HepG2 (cell line): Measurements from ENCODE around the gene SBNO1. TPM values are rescaled to one million over a fixed set of nuclear protein-coding genes. Genes with fewer than 3 reads are reported as not detected.

Source experiments
- CHD4 ChIP-seq: fragments of 200-600 bp; sonication (generic); IDR thresholded peaks from 2 replicates; pipeline ENCODE4 v1.7.0; 2017; ENCODE audit warnings: mild to moderate bottlenecking, low read length, borderline replicate concordance
- ISX ChIP-seq: sonication (generic); formaldehyde crosslinking; conservative IDR thresholded peaks from 2 replicates; pipeline ENCODE4 v1.5.0; 2020; ENCODE audit warnings: missing genetic modification reagents
- KDM4B ChIP-seq: sonication (generic); formaldehyde crosslinking; IDR thresholded peaks from 2 replicates; pipeline ENCODE4 v1.4.0; 2020; ENCODE audit warnings: missing genetic modification reagents
- MAFF ChIP-seq: IDR thresholded peaks from 2 replicates; pipeline ENCODE4 v1.6.1; 2011; ENCODE audit warnings: low read depth, low read length, improper control_type of control experiment
- MIER3 ChIP-seq: IDR thresholded peaks from 2 replicates; pipeline ENCODE4 v1.6.1; 2016; ENCODE audit warnings: missing compliant biosample characterization, borderline replicate concordance
- NCOR1 ChIP-seq: fragments of 200-600 bp; sonication (generic); IDR thresholded peaks from 2 replicates; pipeline ENCODE4 v1.7.0; 2017; ENCODE audit warnings: antibody characterized with exemption, low read length, borderline replicate concordance
- NONO ChIP-seq, 2 experiments: fragments of 450-650 bp in 1 of 2; sonication (generic) in 1 of 2; formaldehyde crosslinking in 1 of 2; IDR thresholded peaks in 1 of 2; conservative IDR thresholded peaks in 1 of 2; 2 replicates each; pipeline versions ENCODE4 v1.6.1 to v1.8.0; 2017 to 2022; ENCODE audit warnings: mild to moderate bottlenecking in 1 of 2, missing genetic modification reagents in 1 of 2, moderate library complexity in 1 of 2
- SKI ChIP-seq: fragments of 450-650 bp; IDR thresholded peaks from one replicate; pipeline ENCODE4 v1.6.1; 2018; ENCODE audit warnings: mild to moderate bottlenecking; ENCODE audit not compliant: partially characterized antibody
- ZNF224 ChIP-seq: sonication (generic); formaldehyde crosslinking; IDR thresholded peaks from 2 replicates; pipeline ENCODE4 v1.5.0; 2020; ENCODE audit warnings: mild to moderate bottlenecking, missing genetic modification reagents
- ZNF253 ChIP-seq: sonication (generic); formaldehyde crosslinking; IDR thresholded peaks from 2 replicates; pipeline ENCODE4 v1.8.0; 2022; ENCODE audit warnings: mild to moderate bottlenecking, missing genetic modification reagents, borderline replicate concordance
- ZNF296 ChIP-seq: sonication (generic); formaldehyde crosslinking; conservative IDR thresholded peaks from 2 replicates; pipeline ENCODE4 v1.5.0; 2020; ENCODE audit warnings: mild to moderate bottlenecking, missing genetic modification reagents
- ZNF703 ChIP-seq: sonication (generic); formaldehyde crosslinking; IDR thresholded peaks from 2 replicates; pipeline ENCODE4 v1.5.1; 2020; ENCODE audit warnings: missing genetic modification reagents, mild to moderate bottlenecking, moderate library complexity, borderline replicate concordance
- ZNF773 ChIP-seq: sonication (generic); formaldehyde crosslinking; IDR thresholded peaks from 2 replicates; pipeline ENCODE4 v1.4.0; 2020; ENCODE audit warnings: missing genetic modification reagents, borderline replicate concordance
- polyA plus RNA-seq, 8 experiments: library from polyadenylated mRNA; depleted of rRNA in 3 of 8; stranded (reverse) in 7 of 8; unstranded in 1 of 8; fragments of >200 nt; fragmentation: Illumina TruSeq in 4 of 8; extraction: Trizol in 4 of 8; gene quantifications; 2 replicates each; pipeline versions ENCODE4 v1.2.1 to v1.2.3, GENCODE V29; 2011 to 2016; ENCODE audit warnings: low read depth in 4 of 8, missing spikeins in 1 of 8, mixed read lengths in 1 of 8; ENCODE audit not compliant: insufficient read depth in 1 of 8
- total RNA-seq, 5 experiments: library from RNA; depleted of rRNA; stranded (reverse); fragments of >200 nt; fragmentation: Illumina TruSeq; extraction: Trizol; gene quantifications; 2 replicates each; pipeline ENCODE4 v1.2.3, GENCODE V29; 2016; ENCODE audit warnings: low read depth in 1 of 5
- TF ChIP-seq, protein P1 (sequence below): sonication (generic); formaldehyde crosslinking; IDR thresholded peaks from 2 replicates; pipeline ENCODE4 v1.8.1; 2023; ENCODE audit warnings: mild to moderate bottlenecking, moderate library complexity, missing genetic modification reagents
- TF ChIP-seq, protein P2 (sequence below): IDR thresholded peaks from 2 replicates; pipeline ENCODE4 v1.6.1; 2012; ENCODE audit warnings: low read depth, low read length, improper control_type of control experiment
- TF ChIP-seq, protein P3 (sequence below): sonication (generic); formaldehyde crosslinking; IDR thresholded peaks from 2 replicates; pipeline ENCODE4 v1.5.0; 2020; ENCODE audit warnings: mild to moderate bottlenecking, missing genetic modification reagents, borderline replicate concordance
- TF ChIP-seq, protein P4 (sequence below): sonication (generic); formaldehyde crosslinking; IDR thresholded peaks from 2 replicates; pipeline ENCODE4 v1.4.0; 2020; ENCODE audit warnings: mild to moderate bottlenecking, missing genetic modification reagents

Gene SBNO1
- total and polyA plus RNA-seq, 2 of the 13 experiments (the other 11 are each of a cell fraction or from before 2014, with no cell fraction given), result 10.9 to 40.2 TPM

DNA sequence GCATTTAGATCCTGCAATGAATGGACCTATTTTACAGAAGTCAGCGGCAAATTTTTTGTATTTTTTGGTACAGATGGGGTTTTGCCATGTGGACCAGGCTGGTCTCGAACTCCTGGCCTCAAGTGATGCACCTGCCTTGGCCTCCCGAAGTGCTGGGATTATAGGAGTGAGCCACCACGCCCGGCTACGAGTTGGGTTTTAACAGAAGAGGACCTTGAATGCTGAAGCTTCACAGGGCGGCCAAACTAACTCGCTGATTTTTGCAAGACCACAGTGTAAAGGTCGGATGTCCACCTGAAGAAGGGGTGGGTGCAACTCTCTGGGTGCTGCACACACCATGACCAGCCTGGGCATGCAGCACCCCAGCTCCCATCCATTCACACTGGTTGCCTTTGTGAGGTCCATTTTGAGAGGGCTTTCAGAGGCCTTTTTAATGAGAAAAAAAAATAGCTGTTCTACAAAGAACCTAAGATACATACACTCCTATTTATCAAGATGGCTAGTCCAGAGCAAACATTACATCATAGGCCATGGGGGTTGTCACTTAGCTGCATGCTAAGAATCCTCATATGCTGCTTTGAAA, 71.4 kb downstream of the SBNO1 start (continued):
- TF ChIP-seq ZNF224, result 0 out of 2 replicates have a peak, but pooled peaks have one; percentile 27
- TF ChIP-seq MIER3 (CRISPR knock-in tag), result no peak
- TF ChIP-seq, protein P1, sequence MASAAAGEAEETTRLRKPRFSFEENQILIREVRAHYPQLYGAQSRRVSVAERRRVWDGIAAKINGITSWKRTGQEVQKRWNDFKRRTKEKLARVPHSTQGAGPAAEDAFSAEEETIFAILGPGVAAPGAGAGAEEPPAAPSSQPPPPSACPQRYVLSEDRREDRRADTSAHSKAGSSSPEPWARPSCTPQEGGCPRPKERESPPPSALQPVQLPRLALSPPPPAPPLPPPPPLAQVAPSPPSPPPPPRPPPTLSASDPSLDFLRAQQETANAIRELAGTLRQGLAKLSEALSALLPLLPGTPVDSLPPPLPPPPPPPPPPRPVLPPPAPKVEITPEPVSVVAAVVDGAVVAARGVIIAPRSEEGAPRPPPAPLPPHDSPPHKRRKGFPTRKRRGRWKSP (CRISPR knock-in tag), result no peak
- TF ChIP-seq KDM4B (CRISPR knock-in tag), result no peak
- no peak for TF ChIP-seq ISX (CRISPR knock-in tag)
- TF ChIP-seq ZNF773 (CRISPR knock-in tag), result no peak
- TF ChIP-seq, protein P2, sequence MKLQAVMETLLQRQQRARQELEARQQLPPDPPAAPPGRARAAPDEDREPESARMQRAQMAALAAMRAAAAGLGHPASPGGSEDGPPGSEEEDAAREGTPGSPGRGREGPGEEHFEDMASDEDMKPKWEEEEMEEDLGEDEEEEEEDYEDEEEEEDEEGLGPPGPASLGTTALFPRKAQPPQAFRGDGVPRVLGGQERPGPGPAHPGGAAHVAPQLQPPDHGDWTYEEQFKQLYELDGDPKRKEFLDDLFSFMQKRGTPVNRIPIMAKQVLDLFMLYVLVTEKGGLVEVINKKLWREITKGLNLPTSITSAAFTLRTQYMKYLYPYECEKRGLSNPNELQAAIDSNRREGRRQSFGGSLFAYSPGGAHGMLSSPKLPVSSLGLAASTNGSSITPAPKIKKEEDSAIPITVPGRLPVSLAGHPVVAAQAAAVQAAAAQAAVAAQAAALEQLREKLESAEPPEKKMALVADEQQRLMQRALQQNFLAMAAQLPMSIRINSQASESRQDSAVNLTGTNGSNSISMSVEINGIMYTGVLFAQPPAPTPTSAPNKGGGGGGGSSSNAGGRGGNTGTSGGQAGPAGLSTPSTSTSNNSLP, result no peak
- no peak for TF ChIP-seq ZNF296 (CRISPR knock-in tag)
- TF ChIP-seq, protein P3, sequence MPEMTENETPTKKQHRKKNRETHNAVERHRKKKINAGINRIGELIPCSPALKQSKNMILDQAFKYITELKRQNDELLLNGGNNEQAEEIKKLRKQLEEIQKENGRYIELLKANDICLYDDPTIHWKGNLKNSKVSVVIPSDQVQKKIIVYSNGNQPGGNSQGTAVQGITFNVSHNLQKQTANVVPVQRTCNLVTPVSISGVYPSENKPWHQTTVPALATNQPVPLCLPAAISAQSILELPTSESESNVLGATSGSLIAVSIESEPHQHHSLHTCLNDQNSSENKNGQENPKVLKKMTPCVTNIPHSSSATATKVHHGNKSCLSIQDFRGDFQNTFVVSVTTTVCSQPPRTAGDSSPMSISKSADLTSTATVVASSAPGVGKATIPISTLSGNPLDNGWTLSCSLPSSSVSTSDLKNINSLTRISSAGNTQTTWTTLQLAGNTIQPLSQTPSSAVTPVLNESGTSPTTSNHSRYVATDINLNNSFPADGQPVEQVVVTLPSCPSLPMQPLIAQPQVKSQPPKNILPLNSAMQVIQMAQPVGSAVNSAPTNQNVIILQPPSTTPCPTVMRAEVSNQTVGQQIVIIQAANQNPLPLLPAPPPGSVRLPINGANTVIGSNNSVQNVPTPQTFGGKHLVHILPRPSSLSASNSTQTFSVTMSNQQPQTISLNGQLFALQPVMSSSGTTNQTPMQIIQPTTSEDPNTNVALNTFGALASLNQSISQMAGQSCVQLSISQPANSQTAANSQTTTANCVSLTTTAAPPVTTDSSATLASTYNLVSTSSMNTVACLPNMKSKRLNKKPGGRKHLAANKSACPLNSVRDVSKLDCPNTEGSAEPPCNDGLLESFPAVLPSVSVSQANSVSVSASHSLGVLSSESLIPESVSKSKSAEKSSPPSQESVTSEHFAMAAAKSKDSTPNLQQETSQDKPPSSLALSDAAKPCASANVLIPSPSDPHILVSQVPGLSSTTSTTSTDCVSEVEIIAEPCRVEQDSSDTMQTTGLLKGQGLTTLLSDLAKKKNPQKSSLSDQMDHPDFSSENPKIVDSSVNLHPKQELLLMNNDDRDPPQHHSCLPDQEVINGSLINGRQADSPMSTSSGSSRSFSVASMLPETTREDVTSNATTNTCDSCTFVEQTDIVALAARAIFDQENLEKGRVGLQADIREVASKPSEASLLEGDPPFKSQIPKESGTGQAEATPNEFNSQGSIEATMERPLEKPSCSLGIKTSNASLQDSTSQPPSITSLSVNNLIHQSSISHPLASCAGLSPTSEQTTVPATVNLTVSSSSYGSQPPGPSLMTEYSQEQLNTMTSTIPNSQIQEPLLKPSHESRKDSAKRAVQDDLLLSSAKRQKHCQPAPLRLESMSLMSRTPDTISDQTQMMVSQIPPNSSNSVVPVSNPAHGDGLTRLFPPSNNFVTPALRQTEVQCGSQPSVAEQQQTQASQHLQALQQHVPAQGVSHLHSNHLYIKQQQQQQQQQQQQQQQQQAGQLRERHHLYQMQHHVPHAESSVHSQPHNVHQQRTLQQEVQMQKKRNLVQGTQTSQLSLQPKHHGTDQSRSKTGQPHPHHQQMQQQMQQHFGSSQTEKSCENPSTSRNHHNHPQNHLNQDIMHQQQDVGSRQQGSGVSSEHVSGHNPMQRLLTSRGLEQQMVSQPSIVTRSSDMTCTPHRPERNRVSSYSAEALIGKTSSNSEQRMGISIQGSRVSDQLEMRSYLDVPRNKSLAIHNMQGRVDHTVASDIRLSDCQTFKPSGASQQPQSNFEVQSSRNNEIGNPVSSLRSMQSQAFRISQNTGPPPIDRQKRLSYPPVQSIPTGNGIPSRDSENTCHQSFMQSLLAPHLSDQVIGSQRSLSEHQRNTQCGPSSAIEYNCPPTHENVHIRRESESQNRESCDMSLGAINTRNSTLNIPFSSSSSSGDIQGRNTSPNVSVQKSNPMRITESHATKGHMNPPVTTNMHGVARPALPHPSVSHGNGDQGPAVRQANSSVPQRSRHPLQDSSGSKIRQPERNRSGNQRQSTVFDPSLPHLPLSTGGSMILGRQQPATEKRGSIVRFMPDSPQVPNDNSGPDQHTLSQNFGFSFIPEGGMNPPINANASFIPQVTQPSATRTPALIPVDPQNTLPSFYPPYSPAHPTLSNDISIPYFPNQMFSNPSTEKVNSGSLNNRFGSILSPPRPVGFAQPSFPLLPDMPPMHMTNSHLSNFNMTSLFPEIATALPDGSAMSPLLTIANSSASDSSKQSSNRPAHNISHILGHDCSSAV (CRISPR knock-in tag), result no peak
- TF ChIP-seq MAFF, result no peak
- TF ChIP-seq ZNF253 (CRISPR knock-in tag), result no peak
- no peak for TF ChIP-seq SKI
- TF ChIP-seq NCOR1, result peak; percentile 70; the same call in 1 of the 2 replicates
- TF ChIP-seq ZNF703 (CRISPR knock-in tag), result no peak
- TF ChIP-seq, protein P4, sequence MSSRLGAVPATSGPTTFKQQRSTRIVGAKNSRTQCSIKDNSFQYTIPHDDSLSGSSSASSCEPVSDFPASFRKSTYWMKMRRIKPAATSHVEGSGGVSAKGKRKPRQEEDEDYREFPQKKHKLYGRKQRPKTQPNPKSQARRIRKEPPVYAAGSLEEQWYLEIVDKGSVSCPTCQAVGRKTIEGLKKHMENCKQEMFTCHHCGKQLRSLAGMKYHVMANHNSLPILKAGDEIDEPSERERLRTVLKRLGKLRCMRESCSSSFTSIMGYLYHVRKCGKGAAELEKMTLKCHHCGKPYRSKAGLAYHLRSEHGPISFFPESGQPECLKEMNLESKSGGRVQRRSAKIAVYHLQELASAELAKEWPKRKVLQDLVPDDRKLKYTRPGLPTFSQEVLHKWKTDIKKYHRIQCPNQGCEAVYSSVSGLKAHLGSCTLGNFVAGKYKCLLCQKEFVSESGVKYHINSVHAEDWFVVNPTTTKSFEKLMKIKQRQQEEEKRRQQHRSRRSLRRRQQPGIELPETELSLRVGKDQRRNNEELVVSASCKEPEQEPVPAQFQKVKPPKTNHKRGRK (CRISPR knock-in tag), result no peak
- TF ChIP-seq NONO (IDR thresholded peaks at IDR 0.05), result no peak
- TF ChIP-seq NONO (CRISPR knock-in tag; conservative IDR thresholded peaks at IDR 0.05), result peak; percentile 34; the same call in 1 of the 2 replicates
- peak; percentile 94; the same call in 1 of the 2 replicates for TF ChIP-seq CHD4
